Limb (tissue), 2 donors: ENCODE data around the gene CREB3.
A peak's percentile ranks its signal among the peaks of the same experiment; 100 is the strongest.

Experiments used
- DNase-seq, 2 donors: peaks; one replicate each; pipeline ENCODE4 v3.0.0-alpha.2; 2016; ENCODE audit errors: extremely low spot score in 2 of 2

Gene CREB3

DNA sequence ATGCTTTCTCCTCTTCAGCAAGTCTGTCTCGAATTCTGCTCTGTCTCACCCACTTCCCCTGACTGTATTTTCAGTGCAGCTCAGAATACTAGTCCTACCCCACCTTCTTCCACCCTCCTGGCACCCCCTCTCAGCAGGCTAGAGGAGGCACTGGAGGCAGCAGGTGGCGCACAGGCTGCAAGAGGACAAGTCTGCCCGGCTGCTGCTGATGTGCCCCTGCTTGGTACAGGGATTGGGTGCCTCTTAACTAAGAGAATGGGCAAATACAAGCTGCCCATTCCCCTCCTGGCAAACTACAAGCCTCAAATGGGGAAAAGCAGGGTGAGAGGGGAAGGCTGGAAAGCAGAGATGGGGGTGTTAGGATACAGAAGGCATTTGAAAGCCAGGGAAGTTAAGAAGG is 5.5 kb upstream of the CREB3 start:
- no peak for DNase-seq

DNA sequence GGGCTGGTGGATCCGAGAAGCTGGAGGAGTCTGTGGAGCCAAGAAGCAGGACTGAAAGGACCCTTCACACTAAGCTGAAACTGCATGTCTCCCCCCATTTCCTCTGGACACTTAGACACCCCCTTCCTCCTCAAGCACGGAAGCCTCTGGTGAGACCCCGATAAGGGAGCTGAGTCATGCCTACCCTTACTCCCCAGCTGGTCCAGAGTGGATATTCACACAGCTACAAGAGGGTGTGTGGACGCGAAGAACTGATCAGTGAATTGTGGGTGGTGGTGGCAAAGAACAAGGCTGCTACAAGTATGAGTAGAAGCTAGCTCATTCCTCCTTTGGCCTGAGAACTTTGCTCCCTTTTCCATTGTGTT is 4.8 kb upstream of the CREB3 start:
- DNase-seq: no peak

DNA sequence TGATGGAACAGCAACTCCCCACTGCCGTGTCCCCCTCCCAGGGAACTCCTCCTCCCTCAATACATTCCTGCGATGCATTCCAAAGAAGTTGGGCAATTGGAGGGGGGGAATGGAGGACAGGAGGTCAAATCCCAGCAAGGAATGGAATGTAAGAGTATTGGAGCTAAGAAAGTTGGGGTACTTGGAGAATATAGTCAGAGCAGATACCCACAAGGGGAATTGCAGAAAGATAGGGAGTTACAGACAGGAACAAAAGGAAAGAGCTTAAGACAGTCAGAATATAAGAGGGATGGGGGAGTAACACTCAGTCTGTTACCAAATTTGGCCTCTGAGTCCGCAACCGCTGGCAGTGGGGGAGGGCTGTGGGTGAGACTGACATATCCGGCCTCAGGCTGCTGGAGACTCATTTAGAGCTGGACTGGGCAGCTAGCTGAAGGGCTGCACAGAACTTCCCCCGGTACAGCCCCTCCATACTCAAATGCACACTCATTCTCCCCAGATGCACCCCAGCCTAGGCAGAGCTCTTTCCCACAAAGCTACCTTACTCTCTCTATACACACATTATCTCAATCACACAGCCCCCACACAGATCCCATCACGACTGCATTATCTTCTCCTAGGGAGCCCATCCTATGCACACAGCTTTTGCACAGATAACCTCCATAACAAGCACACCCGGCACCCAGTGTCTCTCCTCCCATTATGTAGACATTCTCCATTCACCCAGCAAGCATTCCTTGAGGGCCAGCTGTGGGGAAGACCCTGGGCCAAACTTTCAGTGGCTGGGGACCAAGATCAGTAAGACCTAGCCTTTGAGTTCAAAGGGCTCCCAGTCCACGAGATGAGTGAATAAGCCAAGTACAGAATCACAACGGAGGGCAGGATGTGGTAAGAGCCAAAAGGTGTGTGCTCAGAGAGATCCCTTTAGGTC is 4.2 kb upstream of the CREB3 start:
- peak in 1 of 2 donors; percentile 52 for DNase-seq

DNA sequence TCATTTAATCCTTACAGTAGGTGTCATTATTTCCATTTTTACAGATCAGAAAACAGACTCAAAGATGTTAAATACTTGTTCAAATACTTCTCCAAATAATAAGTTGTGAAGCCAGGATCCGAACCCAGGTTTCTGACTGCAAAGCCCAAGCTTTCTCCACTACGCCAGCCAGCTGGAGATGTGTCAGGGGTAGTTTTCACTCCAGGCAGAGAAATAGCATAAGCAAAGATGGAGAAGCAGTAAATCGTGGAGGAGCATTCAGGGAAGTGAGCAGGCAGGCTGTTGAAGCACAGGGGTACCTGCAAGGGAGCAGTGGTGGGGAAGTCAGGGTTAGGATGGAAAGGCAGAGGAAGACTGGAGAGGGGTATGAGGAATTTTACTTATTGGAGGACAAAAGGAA is 3.4 kb upstream of the CREB3 start:
- no peak for DNase-seq

DNA sequence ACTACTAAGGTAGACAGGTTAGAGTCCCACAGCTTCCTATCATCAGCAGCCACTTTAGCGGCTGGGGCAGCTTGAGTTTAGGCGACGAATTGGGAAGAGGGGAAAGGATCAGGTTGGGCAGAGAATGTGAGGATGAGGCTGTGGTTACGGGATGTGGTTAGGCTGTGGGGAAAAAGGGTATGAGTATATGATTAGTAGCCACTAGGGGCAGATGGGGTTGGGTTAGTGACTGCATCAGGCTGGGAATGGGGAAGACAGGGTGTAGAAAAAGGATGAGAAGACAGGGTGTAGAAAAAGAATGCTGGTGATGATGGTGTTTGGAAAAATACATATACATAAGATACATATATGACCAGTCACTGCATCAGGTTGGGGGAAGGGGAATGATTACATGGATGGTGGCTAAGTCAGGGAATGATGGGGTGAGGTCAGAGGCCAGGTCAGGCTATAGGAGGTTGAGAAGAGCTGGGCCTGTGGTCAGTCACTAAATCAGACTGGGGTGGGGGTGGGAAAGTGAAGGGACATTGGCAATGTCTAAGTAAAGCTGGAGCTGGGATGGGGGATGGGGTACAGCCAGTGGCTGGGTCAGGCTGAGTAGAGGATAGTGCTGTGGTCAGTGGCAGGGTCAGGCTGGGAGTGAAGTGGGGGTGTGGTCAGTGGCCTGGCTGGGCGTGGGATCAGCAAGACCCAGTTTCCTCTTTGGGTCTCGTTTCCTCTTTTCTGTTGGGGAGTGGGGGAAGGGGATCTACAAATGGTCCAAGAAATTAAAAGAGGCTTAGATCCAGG is 2.6 kb upstream of the CREB3 start:
- peak in 1 of 2 donors; percentile 44 for DNase-seq

DNA sequence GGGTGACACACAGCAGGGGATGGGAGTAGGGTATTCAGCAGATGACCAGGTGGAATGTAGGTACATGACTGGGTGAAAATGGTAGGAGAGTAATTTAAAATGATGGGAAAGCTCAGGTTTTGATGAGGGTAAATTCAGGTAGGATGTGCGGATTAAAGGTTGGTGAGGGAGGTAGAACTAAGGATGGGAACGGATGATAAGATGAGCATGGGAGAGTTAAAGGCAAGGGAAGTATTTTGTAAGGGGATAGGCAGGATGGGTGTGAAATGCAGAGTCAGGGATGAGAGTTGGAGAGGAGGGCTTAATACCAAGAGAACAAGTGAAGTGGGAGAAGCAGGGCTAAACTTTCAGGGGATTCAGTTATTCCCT is 2.0 kb upstream of the CREB3 start:
- no peak for DNase-seq

DNA sequence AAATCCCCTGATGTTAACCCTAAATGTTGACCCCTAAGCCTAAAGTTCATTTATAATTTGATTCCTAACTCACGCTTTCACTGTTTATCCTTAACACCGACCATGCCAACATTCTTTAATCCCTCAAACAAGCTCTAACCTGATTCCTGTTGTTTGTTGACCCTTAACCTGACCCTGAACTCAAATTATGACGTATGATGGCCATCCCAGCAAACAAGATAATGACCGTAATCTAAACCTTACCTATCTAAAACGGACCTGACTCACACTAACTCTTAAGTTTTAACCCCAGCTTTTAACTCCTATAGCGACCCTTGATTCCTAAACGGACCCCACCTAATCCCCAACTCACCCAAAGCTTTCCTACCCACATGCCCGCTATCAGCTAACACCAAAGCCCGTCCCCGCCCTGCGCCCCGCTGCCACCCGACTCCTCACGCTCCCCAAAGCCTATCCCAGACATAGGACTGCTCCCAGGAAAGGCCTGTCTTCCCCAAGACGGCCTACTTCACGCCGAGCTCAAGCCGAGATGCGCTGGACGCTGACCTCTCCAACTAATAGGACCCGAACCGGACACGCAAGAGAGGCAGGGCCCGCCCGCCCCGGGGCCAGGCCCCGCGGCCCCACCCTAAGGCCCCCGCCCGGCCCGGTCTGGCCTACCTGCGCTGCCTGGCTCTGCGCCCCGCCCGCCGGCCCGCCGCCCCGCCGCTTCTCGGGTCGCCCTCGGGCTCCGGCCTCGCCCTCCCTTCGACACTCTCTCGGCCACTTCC is 866 bp upstream of the CREB3 start:
- DNase-seq: no peak

DNA sequence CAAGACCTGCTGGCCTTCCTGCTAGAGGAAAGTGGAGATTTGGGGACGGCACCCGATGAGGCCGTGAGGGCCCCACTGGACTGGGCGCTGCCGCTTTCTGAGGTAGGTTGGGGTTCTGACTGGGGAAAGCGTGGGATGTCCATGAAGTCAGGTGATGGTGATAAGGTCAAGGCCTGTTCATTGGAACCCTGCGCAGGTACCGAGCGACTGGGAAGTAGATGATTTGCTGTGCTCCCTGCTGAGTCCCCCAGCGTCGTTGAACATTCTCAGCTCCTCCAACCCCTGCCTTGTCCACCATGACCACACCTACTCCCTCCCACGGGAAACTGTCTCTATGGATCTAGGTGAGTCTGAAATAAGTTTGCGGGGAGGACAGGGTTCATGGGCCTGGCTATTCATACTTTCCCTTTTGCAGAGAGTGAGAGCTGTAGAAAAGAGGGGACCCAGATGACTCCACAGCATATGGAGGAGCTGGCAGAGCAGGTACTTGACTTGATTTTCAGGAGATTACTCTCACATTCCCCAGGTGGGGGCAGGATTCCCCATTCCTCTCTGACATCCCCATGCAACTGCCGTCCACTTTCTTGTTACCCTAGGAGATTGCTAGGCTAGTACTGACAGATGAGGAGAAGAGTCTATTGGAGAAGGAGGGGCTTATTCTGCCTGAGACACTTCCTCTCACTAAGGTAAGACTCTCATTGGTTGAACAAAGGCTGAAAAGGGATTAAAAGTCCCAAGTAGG is 505 bp downstream of the CREB3 start:
- no peak for DNase-seq

DNA sequence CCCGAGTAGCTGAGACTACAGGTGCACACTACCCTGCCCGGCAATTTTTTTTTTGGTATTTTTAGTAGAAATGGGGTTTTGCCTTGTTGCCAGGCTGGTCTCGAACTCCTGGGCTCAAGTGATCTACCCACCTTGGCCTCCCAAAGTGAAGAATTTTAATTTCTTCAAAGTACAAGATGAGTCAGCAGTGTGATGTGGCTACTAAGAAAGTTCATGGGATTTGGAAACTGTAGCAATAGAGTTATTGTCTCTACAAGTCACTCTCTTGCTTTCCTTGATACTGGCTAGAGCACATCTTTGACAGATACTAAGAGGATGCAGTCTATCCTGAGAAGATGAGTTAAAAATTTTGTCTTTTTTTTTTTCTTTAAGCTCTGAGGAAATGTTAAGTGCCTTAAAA is 1.6 kb downstream of the CREB3 start:
- no peak for DNase-seq

DNA sequence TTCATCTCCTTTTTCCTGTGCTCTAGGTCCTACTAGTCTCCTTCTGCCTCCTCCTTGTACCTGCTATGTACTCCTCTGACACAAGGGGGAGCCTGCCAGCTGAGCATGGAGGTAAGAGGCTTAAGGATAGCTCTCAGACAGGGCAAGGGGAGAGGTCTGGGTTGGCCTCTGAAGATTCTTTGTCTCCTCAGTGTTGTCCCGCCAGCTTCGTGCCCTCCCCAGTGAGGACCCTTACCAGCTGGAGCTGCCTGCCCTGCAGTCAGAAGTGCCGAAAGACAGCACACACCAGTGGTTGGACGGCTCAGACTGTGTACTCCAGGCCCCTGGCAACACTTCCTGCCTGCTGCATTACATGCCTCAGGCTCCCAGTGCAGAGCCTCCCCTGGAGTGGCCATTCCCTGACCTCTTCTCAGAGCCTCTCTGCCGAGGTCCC is 3.8 kb downstream of the CREB3 start:
- peak; percentile 66 to 68 for DNase-seq

DNA sequence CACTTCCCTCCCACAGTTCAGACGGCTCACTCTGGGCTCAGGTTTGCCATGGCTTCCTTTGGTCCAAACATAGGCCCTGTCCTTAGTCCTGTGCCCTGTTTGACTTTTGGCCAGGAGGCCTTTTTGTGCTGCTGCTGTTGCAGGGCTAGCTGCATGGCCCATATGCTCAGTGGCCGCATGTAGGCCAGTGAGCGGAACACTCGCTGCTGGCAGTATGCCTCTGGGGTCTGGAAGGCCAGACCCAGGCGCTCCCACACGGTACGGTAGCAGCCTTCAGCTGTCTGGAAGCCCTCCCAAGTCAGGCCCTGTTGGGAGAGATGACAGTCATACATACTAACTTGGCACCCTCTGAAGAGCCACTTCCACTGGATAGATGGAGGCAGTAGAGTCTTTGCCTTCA is 4.7 kb downstream of the CREB3 start:
- DNase-seq: no peak

DNA sequence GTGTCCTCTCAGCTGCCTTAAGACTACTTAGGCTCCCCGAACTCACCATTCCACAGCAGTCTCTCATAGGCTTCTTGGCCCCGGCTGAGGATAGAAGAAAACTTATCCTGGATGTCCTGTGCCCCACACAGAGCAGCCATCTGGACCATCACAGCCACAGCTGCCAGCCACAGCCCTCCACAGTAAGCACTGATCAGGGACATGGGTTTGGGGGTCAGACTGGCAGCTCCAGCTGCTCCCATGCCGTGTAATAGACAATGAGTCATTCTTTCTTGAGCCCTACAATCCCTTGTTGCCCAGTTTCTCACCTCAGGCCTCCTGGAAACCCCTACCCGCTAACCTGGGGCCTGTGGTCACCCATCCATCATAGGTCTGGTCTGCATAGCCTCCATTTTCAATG is 5.7 kb downstream of the CREB3 start:
- no peak for DNase-seq

DNA sequence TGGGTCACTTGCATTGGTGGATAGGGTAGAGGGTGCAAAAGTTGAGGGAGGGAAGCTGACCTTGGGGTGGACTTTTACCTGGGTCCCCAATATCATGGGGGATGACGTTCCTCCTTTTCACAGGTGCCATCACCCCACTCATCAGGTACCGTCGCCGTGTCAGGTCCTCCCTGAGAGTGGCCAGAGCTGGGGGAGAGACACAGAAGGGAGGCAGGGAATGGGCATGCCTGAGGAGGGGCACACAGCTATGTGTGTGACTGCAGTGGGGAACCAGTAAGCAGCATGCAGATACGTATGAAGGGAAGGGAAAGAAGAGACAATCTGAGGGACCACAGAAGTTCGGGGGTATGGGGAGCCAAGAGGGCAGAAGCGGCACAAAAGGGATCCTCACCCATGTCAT is 6.5 kb downstream of the CREB3 start:
- DNase-seq: no peak

DNA sequence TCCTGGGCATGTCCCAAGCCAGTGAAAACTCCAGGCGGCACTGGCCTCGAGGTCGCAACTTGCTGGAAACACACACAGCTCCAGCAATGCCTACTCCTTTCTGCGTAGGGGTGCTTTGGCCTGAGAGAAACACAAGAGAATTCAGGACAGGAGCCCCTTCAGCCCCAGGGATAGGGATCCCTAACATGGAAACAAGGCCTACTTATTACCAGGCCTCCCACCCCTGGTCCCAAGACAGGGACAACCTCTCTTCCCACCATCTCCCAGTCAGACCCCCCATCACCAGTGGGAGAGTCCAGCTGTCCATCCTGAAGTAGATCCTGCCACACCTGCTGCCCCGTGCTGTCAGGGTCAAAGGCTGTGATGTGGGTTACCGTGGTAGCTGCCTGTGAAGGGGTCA is 7.8 kb downstream of the CREB3 start:
- DNase-seq: no peak

DNA sequence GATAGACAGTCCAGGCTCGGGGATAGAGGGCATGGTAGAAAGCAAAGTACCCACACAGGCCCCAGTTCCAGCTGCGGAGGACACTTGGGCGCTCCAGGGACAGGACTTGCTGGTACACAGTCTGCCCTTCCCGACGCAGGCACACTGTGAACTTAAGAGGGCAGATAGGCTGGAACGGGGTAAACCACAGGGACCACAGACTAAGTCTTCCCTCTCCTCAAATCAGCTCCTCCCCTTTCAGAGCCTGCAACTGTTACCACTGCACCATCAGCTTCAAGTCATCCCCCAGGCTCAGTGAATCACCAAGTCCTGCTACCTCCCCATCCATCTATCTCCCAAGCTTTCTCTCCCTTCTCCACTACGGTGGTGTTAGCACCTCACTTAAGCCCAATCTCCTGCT is 9.3 kb downstream of the CREB3 start:
- no peak for DNase-seq

DNA sequence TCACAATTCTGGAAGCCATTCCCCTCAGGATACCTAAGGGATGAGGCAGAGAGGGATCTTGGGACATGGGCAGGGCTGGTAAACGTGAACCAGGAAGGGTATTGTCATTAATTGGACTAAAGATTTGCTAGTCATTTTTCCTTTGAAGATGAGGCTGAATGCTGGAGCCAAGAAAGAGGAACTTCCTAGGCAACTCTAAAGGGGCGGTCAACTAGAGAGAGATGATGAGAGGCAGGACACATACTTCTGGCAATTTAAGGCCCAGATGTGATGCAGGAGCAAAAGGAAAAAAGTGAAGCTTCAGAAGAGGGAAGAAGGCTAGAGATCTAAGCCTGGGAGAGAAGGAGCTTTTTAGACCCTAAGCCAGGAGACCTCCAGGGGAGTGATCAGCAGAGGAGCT is 11.0 kb downstream of the CREB3 start:
- DNase-seq: no peak

DNA sequence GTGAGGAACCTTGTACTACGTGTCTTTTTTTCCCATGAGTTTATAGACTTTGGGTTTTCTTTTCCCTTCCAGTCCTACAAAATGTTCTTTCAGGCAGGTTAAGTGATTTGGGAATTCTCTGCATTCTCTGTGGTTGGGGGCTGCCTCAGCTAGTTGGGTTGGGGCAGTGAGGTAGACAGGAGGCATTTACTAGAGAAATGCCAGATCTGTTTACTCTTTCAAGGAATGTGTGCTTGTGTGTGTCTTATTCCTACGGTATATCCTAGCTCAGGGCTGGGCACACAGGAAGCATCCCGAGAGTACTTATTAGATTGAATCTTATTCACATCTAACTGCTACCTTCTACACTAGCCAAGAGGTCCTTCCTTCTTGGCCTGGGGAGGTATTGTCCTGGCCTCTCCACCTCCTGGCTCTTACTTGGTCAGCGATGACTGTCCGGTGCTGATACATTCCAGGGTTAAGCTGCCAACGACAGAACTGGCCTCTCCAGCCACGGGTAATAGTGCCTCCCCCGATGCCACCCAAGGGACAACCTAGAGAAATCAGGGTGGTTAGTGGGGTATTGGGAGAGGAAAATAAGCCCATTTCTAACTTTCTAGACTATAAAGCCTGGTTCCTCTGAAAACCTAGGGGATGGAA is 11.5 kb downstream of the CREB3 start:
- DNase-seq: no peak

DNA sequence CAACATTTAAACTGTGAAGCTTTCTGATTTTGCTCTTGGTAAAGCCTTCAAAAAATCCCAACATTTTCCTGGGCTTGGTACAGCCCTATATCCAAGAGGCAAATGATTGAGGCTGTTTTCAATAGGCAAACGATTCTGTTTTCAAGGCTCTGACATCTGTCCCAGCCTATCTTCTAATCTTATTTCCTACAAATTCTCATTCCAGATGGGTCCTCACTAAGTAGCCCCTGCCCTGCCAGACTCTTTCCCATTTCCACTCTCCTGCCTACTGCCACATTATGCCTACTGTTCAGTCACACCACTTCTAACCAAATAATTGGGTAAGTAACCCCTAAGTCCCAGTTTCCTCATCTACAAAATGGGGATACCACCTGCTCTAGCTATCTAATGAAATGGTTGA is 13.1 kb downstream of the CREB3 start:
- DNase-seq: no peak

DNA sequence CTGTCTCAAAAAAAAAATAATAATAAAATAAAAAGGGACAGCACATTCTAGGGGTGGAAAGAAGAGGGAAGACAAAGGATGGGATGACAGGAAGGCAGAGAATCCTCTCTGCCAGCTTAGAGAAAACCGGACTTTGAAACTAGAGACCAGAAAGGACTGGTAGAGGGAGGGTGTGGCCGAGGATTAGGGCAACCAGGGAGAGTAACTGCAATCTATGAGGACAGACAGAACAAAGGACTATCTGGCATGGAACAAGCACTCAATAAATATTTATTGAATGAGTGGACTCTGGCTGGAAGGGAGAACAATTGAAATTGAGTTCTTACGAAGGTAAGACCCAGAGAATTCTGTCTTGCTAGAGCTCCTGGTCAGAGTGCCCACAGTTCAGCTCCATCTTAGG is 14.1 kb downstream of the CREB3 start:
- no peak for DNase-seq

DNA sequence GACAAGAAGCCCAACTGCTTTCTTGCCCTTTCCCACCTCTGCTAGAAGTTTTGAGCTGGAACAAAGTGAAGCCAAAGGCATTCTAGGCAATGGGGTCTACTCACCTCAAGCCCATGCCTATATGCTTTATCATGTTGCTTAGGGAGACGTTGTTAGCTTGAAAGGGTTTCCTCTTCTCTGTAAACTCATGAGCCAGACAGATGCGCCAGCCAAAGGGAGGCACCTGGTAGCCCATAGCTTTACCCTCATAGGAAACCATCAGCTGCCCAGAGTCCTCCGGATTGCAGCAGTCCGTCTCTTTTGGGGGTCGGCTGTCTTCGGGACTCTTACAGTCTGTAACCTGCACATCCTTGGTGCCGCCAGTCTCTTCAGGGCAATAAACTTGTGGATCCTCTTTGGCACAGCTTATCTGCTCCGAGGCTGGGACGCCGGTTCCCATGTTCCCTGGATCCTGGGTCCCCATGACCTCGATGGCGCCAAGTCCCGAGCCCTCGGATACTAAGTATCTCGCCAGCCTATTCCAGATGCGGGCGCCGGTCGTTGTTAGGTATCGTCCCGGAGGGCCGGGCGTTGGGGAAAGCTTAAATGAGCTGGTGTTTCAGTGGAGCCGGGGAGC is 15.9 kb downstream of the CREB3 start:
- DNase-seq: no peak
